DMS153 treated with DMSO at 0.1 percent for 48 hours (cell line): Measurements from ENCODE around the gene ABCA4.

Experiments used
- DNase-seq: peaks from one replicate; lab custom pipeline; 2025; ENCODE audit not compliant: unreplicated experiment; lab: John Stamatoyannopoulos, UW

The ABCA4 gene

GRCh38 chr1:94104776-94105580 lies 16.0 kb downstream of the ABCA4 start:
- no peak for DNase-seq

GRCh38 chr1:94104127-94104684 lies 16.7 kb downstream of the ABCA4 start:
- DNase-seq, result no peak

DNA sequence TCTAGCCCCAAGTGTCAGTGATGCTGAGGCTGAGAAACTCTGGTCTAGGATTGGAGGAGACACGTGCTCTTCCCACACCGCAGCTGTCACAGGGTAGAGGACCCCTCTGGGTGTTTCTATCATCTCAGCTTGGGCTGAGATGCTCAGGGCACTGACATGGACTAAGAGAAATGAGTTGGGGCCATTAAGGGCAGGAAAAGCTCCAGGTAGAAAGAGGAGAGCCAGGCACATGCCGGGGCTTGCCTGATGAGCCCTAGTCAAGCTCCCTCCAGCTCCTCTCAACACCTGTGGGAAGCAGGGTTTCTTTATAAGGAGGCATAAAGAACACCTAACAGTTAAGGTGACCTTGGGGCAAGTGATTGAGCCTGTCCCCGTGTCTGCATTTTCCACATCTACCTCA lies 17.3 kb downstream of the ABCA4 start:
- no peak for DNase-seq

GRCh38 chr1:94101613-94102525 lies 19.1 kb downstream of the ABCA4 start:
- DNase-seq, result no peak

- DNase-seq, result no peak
Measured at GRCh38 chr1:94100785-94101612, 19.9 kb downstream of the ABCA4 start.

GRCh38 chr1:94100129-94100784 lies 20.7 kb downstream of the ABCA4 start:
- no peak for DNase-seq

GRCh38 chr1:94099303-94099702 lies 21.6 kb downstream of the ABCA4 start:
- no peak for DNase-seq

DNA sequence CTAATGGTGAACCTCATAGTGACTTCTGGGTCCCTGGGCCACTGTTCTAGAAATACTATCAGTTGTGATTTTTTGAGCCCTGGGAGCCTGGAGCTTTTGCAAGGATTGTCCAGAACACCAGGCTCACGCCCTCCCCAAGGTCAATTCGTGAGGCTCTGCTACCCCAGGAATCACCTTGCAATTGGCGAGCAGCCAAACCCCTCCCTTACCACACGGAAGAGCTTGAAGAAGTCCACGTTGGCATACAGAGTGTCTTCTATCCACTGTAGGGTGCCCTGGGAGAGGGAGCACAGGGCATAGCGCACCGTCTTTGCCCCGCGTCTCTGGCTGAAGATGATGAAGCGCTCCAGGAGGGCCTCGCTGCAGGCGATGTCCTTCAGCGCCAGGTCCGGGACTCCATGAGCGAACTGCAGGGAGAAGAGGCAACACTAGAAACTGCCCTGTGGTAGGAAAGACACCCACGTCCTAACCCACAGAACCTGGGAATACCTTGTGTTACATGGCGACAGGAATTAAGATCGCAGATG lies 22.3 kb downstream of the ABCA4 start:
- no peak for DNase-seq

DNA sequence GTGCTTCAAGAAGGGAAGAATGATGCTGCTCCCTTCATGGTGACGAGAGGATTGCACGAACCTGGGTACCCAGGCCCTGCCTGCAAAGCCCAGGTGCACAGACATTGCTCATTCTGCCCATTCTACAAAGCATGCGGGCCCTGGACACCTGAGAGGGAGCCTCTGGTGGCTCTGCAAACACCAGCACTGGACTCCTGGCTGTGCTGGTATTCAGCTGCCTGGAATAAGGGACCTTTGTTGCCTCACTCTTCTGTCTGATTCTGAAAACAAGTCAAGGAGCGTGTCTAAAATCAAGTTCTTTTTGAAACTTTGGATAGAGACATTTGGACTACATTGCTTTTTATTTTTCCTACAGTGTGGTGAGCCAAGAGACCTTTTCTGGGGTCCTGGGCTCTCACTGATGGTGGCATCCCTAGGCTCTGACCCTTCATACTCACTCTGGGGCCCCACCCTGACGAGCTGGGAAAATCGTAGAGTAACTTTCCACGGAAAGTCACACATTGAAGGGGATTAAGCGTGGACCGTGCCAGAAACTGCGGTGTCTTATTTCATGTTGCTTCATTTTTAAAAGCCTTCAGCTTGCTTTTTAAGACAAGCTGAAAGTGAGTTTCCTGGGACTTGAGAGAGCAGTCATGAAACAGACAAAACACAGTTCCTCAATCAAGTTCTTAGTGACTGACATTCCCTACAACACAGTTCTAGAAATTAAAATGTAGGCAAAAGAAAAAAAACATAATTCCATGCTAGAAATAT lies 24.0 kb downstream of the ABCA4 start:
- no peak for DNase-seq

- no peak for DNase-seq
Measured at GRCh38 chr1:94095744-94096469, 25.0 kb downstream of the ABCA4 start.

- no peak for DNase-seq
Measured at GRCh38 chr1:94095112-94095637, 25.8 kb downstream of the ABCA4 start.

- no peak for DNase-seq
Measured at GRCh38 chr1:94094469-94095111, 26.4 kb downstream of the ABCA4 start.

- DNase-seq, result no peak
Measured at GRCh38 chr1:94093996-94094395, 27.0 kb downstream of the ABCA4 start.

DNA sequence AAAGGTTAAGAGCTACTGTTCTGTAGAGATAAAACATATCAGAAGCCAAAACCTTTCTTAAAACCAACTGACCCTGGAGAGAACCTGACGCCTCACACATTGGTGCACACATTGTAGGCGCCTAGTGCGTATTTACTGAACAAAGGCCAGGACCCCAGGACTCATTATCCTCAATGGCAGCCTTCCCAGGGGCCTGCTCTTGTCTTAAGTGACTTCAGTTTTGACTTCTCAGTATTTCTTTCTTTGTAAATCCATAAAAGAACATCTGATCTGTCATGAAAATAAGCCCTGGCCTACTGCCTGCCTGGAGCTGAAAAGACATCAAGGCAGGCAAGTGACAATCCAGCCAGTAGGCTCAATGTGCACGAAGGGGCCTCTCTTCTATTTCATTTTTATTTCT lies 27.6 kb downstream of the ABCA4 start:
- no peak for DNase-seq

DNA sequence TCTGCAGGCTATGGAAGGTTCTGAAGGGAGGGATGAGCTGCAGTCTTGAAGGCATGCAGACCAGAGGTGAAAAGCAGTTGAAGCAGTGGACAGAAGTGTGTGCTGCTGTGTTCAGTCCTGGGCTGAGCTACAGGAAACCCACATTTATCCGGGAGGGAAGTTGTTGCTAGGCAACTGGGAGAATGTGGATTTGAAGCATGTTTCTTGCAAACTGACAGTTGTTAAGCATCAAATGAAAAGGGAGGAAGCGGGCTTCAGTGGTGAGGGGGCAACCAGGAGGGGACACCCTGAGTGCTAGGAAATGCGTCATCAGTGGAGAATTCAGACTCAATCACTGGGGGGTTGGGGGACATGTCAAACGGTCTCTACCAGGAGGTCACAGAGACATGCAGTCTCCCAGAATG lies 28.7 kb downstream of the ABCA4 start:
- DNase-seq, result no peak

DNA sequence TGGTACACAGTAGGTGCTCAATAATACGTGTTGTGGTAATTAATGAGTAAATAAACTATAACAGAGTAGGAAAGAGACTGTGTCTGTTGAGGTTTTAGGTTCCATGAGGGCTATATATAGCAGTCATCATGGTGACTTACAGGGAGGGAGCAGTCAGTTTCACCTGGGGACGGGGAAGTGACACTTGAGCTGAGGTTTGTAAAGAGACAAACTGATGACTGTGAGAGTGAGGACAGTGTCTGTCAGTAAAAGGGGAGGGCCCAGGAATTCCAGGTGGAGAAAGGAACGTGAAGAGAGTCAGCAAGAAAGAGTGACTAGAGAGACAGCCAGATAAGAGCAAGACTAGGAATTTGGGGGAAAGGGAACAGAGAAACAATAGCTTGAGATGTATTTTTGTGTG lies 30.2 kb downstream of the ABCA4 start:
- DNase-seq, result no peak

DNA sequence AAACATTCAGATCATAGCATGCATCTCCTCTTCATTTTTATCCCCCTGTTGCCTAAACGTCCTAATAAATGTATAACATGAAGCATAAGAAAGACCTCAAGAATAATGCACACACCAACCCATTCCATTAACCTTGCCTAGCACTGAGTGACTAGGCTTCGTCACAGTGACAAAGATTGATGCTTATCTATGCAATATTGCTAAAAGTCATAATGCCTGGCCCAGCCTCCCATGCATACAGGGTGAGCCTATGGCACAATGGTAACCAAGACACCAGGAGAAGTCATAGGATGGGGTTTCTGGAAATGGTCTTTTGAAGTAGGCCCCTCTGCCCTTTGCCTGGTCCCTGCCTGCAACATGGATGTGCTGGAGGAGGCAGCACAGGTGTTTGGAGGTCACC lies 33.8 kb downstream of the ABCA4 start:
- DNase-seq, result no peak

GRCh38 chr1:94084547-94084946 lies 36.4 kb downstream of the ABCA4 start:
- no peak for DNase-seq
